Activated CD4-positive, alpha-beta T cell treated with anti-CD3 and anti-CD28 coated beads for 36 hours (primary cell): ENCODE data around the gene ZNF385B. TPM values are rescaled to one million over a fixed set of nuclear protein-coding genes. Genes with fewer than 3 reads are reported as not detected.
"Not testable (repeated sequence)": the region's sequence is repeated elsewhere in the genome, so short reads cannot be mapped to it uniquely, and the experiment has no call there.

ENCODE experiments used
- ATAC-seq: fragments of 200-7000 bp; cut with Tn5 transposase; one replicate; pipeline ENCODE4 v1.10.0; 2021; ENCODE audit warnings: mild to moderate bottlenecking, moderate library complexity
- CTCF ChIA-PET: fragments of 350-600 bp; sonication (Branson Sonifier 250); formaldehyde crosslinking; loops from one replicate; lab custom pipeline; 2021; ENCODE audit warnings: antibody characterized with exemption; lab: Charles Lee
- POLR2A ChIA-PET: fragments of 350-600 bp; sonication (Branson Sonifier 250); formaldehyde crosslinking; loops from one replicate; lab custom pipeline; 2021; ENCODE audit warnings: antibody characterized with exemption, inconsistent platforms; lab: Charles Lee
- DNase-seq: peaks from one replicate; pipeline ENCODE4 v3.0.0-alpha.2; 2020
- H3K27ac Mint-ChIP-seq: one replicate; pipeline ENCODE4 v1.8.0; 2021; ENCODE audit warnings: mixed read lengths
- H3K27me3 Mint-ChIP-seq: one replicate; pipeline ENCODE4 v1.8.0; 2021; ENCODE audit warnings: mixed read lengths
- H3K36me3 Mint-ChIP-seq: one replicate; pipeline ENCODE4 v1.8.0; 2021; ENCODE audit warnings: low read depth, mixed read lengths
- H3K4me1 Mint-ChIP-seq: one replicate; pipeline ENCODE4 v1.8.0; 2021; ENCODE audit warnings: mixed read lengths
- H3K4me3 Mint-ChIP-seq: one replicate; pipeline ENCODE4 v1.8.0; 2021; ENCODE audit warnings: mild to moderate bottlenecking, moderate library complexity, mixed read lengths
- H3K9me3 Mint-ChIP-seq: one replicate; pipeline ENCODE4 v1.8.0; 2021; ENCODE audit warnings: low read depth, mixed read lengths
- intact Hi-C, 2 experiments: fragments of 100-400 bp; cut with DNase I in 1 of 2; cut with micrococcal nuclease in 1 of 2; formaldehyde crosslinking; loops; one replicate each; pipeline versions ENCODE4 v1.14.2 to v1.15.1; 2022 to 2024; cut with DNase I, micrococcal nuclease
- total RNA-seq, 2 experiments: library from RNA; stranded (reverse); gene quantifications; one replicate each; pipeline ENCODE4 v1.2.3, GENCODE V29; 2021

Gene ZNF385B
- total RNA-seq, 2 experiments from 2014 or later, result not detected

DNA sequence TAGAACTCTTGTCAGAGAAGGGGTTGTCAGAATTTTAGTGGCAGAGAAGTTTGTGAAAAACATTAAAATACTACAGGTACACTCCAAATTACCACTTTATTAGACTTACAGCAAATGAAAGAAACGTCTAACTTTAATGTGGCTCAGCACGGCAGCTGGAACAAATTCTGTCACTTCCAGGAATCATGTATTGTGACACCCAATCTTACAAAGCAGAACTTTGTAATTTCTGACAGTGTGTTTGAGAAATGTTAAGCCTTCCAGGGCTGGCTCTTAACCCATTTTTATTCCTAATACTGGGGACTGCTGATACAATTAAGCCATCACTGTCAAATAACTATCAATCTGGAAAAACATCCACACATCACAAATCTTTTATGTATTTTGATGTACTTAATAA lies 216.4 kb downstream of the ZNF385B start:
- DNase-seq (no peak), ATAC-seq (no peak)
- H3K4me3 Mint-ChIP-seq, result no peak overlapping the region
- no peaks in the 10 kb centered on the region for H3K4me1 Mint-ChIP-seq
- CTCF ChIA-PET, result no interaction called here
- no peaks in the 10 kb centered on the region for H3K36me3 Mint-ChIP-seq
- no peaks in the 10 kb centered on the region for H3K9me3 Mint-ChIP-seq
- POLR2A ChIA-PET, result no interaction called here
- H3K27me3 Mint-ChIP-seq, result peaks cover 6% of the 10 kb centered on the region
- no peak overlapping the region for H3K27ac Mint-ChIP-seq
- intact Hi-C loops, result no loop called here

DNA sequence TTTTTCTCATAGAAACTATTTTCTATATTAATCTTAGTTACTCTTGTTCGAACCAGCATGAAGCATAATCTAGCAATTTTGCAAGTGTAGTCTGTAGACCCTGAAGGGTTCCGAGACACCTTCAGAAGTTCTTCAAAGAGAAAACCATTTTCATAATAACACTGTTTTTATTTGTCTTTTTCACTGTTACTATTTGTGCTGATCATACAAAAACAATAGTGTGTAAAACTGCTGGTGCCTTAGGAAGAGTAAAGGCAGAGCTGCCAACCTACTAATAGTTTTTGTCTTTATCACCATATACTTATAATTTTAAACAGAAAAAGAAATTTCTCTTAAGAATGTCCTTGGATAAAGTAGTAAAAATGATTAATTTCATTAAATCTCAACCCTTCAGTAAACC lies 218.9 kb downstream of the ZNF385B start:
- intact Hi-C loops, result no loop called here
- Mint-ChIP-seq H3K4me3 (no peak overlapping the region), H3K27me3 (peaks cover 2% of the 10 kb centered on the region), H3K36me3 (no peaks in the 10 kb centered on the region), H3K4me1 (no peaks in the 10 kb centered on the region), H3K27ac (no peak overlapping the region), H3K9me3 (no peaks in the 10 kb centered on the region)
- no peak for ATAC-seq
- ChIA-PET CTCF (interaction anchor here (1.0 kb wide), 1 partner anchor 9 kb away, joined by 3 read pairs; no protein-coding TSS in a partner anchor), POLR2A (no interaction called here)
- no peak for DNase-seq

- POLR2A ChIA-PET, result no interaction called here
- peaks cover 2% of the 10 kb centered on the region for H3K27me3 Mint-ChIP-seq
These were observed 224.4 kb downstream of the ZNF385B start for GRCh38 chr2:179636995-179637394.

DNA sequence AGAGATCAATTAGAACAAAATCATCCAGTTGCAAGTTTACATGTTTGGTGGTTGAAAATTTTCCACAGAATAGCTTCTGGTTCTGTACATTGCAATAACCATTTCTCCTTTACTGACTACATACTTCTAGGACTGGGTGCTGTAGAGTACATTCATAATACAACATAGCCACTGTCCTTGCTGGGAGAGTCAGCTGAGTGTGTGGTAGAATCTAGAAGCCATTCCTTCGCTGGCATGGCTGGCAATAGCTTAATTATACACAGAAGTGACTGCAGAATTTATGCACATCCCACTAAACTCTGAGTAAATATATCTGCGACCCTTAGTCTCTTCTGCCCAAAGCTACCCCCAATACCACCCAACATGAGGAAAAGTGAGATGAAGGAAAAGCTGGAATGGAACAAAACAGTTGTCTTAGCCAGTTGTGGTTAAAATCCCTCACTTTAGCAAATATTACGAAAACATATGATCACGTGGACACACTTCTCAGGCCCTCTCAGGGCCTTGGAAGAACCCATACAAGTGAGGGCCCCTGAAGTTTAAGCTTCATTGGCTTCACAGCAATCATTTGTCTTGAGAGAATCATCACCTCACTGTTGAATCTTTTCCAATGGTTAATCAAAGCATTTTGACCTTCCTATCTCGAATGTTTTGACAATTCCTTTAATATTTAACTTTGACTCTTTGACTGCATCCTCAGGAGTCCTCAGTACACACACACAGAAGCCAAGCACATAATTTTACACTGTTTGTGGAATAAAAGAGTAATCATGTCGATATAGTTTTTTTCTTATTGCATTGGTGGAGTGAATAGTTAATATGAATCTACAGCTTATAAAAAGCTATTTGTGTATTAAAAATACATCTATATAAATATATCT lies 225.1 kb downstream of the ZNF385B start:
- ChIA-PET POLR2A (no interaction called here), CTCF (no interaction called here)
- no peak overlapping the region for H3K27ac Mint-ChIP-seq
- no peaks in the 10 kb centered on the region for H3K9me3 Mint-ChIP-seq
- ATAC-seq, result no peak
- peaks cover 2% of the 10 kb centered on the region for H3K27me3 Mint-ChIP-seq
- no peaks in the 10 kb centered on the region for H3K36me3 Mint-ChIP-seq
- no peaks in the 10 kb centered on the region for H3K4me1 Mint-ChIP-seq
- no peak for DNase-seq
- H3K4me3 Mint-ChIP-seq, result no peak overlapping the region
- intact Hi-C loops, result no loop called here

More at GRCh38 chr2:179636995-179637394, 224.4 kb downstream of the ZNF385B start:
- Mint-ChIP-seq H3K27ac (no peak overlapping the region), H3K4me3 (no peak overlapping the region), H3K4me1 (no peaks in the 10 kb centered on the region), H3K36me3 (no peaks in the 10 kb centered on the region), H3K9me3 (no peaks in the 10 kb centered on the region)
- DNase-seq, result no peak
- CTCF ChIA-PET, result no interaction called here
- intact Hi-C loops, result no loop called here
- no peak for ATAC-seq

DNA sequence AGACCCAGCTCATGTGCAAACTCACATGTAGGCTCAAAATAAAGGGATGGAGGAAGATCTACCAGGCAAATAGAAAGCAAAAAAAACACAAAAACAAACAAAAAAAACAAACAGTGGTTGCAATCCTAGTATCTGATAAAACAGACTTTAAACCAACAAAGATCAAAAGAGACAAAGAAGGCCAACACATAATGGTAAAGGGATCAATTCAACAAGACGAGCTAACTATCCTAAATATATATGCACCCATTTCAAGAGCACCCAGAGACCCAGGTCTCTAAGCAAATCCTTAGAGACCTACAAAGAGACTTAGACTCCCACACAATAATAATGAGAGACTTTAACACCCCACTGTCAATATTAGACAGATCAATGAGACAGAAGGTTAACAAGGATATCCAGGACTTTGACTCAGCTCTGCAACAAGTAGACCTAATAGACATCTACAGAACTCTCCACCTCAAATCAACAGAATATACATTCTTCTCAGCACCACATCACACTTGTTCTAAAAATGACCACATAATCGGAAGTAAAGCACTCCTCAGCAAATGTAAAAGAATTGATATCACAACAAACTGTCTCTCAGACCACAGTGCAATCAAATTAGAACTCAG lies 229.5 kb downstream of the ZNF385B start:
- H3K4me1 Mint-ChIP-seq, H3K4me3 Mint-ChIP-seq, H3K9me3 Mint-ChIP-seq, H3K36me3 Mint-ChIP-seq, intact Hi-C loops, POLR2A ChIA-PET, CTCF ChIA-PET, DNase-seq, ATAC-seq, H3K27me3 Mint-ChIP-seq, H3K27ac Mint-ChIP-seq: not testable (repeated sequence)

- H3K27ac Mint-ChIP-seq, H3K36me3 Mint-ChIP-seq, DNase-seq, H3K4me1 Mint-ChIP-seq, H3K27me3 Mint-ChIP-seq, H3K4me3 Mint-ChIP-seq, ATAC-seq, POLR2A ChIA-PET, intact Hi-C loops, CTCF ChIA-PET, H3K9me3 Mint-ChIP-seq: not testable (repeated sequence)
These were observed 231.6 kb downstream of the ZNF385B start for GRCh38 chr2:179629776-179630175.

GRCh38 chr2:179626261-179626660 lies 235.2 kb downstream of the ZNF385B start:
- ATAC-seq (no peak), DNase-seq (no peak)
- no peaks in the 10 kb centered on the region for H3K4me1 Mint-ChIP-seq
- no peaks in the 10 kb centered on the region for H3K9me3 Mint-ChIP-seq
- H3K27ac Mint-ChIP-seq, result no peak overlapping the region
- no peaks in the 10 kb centered on the region for H3K36me3 Mint-ChIP-seq
- ChIA-PET POLR2A (no interaction called here), CTCF (no interaction called here)
- peaks cover 2% of the 10 kb centered on the region for H3K27me3 Mint-ChIP-seq
- H3K4me3 Mint-ChIP-seq, result no peak overlapping the region
- intact Hi-C loops, result no loop called here

DNA sequence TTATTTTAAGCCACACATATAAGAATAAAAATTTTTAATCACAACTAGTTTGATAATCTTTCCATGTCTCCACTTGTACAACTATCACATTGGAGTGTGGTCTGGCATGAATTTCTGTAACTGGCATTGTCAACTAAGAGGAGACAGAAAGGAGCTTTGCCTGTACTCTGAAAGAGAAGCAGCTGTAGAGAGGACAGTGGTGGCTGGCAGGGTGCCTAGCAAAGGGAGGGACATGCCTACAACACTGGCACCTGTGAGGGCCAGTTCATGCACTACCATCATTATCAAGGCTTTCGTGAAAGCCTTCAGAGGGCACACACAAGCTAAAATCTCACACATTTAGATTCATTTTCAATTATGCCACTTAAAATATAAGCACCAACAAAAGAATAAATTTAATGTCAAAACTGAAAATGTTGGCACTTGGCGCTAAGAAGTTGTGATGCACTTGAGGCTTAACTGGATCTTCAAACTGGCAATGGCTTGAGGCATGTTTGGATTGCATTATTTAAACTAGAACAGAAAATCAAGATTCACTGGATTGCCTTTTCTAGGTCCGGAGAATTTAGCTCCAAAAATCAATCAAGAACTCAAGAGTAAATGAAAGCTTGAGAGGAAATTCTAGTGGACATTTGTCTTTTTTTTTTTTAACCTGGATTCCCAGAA lies 238.6 kb downstream of the ZNF385B start:
- DNase-seq, result no peak
- ChIA-PET CTCF (no interaction called here), POLR2A (no interaction called here)
- intact Hi-C loops, result no loop called here
- peaks cover 8% of the 10 kb centered on the region for H3K27me3 Mint-ChIP-seq
- H3K36me3 Mint-ChIP-seq, result no peaks in the 10 kb centered on the region
- H3K4me1 Mint-ChIP-seq, result no peaks in the 10 kb centered on the region
- no peaks in the 10 kb centered on the region for H3K9me3 Mint-ChIP-seq
- H3K4me3 Mint-ChIP-seq, result no peak overlapping the region
- no peak for ATAC-seq
- no peak overlapping the region for H3K27ac Mint-ChIP-seq

DNA sequence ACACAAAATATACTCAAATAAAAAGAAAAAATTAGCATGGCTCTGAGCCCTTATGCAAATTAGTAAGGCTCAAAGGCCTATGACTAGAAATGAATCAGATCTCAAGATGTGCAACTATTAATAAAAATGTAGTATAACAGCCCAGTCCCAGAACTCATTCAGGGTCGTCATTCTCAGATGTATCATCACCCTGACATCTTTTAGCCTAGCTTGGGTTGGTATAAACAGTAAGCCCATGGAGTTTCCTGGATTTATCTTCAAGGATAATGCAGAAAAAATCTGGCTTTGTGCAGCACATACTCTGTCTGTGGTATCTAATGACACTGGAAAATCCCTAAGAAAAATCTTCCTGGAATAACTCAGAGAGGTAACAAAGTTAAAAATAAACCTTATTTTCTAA lies 239.3 kb downstream of the ZNF385B start:
- H3K36me3 Mint-ChIP-seq, result no peaks in the 10 kb centered on the region

DNA sequence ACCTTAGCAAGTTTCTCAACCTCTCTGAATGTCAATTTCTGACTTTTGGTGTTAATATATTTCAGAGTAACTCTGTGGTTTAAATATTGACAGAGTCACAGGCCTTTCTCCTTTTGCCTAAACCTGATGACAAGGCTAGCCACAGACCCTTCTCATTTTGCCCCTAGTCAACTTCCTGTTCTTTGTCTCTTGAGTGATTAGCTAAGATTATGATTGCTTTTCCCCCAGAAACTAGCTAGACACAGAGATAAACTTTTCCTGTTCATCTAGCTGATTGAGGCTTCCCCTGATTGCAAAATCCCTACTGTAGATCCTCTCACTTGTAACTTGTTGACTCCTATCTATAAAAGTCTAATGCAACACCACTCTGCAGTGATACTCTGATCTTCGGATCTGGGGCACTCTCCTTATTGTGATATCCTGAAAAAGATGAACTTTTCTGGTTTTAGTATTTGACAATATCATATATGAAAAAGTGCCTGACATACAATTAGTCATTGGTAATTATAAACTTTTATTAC lies 241.4 kb downstream of the ZNF385B start:
- POLR2A ChIA-PET, result no interaction called here
- intact Hi-C loops, result no loop called here

More for the DNA sequence above, 239.3 kb downstream of the ZNF385B start:
- intact Hi-C loops, result no loop called here
- no peaks in the 10 kb centered on the region for H3K9me3 Mint-ChIP-seq
- no peak overlapping the region for H3K4me3 Mint-ChIP-seq
- ATAC-seq (no peak), DNase-seq (no peak)
- CTCF ChIA-PET, result no interaction called here
- no peak overlapping the region for H3K27ac Mint-ChIP-seq
- no peaks in the 10 kb centered on the region for H3K4me1 Mint-ChIP-seq
- peaks cover 8% of the 10 kb centered on the region for H3K27me3 Mint-ChIP-seq
- POLR2A ChIA-PET, result no interaction called here

GRCh38 chr2:179614121-179614520 lies 247.3 kb downstream of the ZNF385B start:
- no peaks in the 10 kb centered on the region for H3K9me3 Mint-ChIP-seq
- intact Hi-C loops, result no loop called here
- no peak overlapping the region for H3K4me3 Mint-ChIP-seq
- H3K4me1 Mint-ChIP-seq, result no peaks in the 10 kb centered on the region
- H3K27ac Mint-ChIP-seq, result no peak overlapping the region
- DNase-seq, result no peak
- no peak for ATAC-seq
- H3K27me3 Mint-ChIP-seq, result peaks cover 8% of the 10 kb centered on the region
- no peaks in the 10 kb centered on the region for H3K36me3 Mint-ChIP-seq
- CTCF ChIA-PET, result no interaction called here
- POLR2A ChIA-PET, result no interaction called here

More for the DNA sequence above, 241.4 kb downstream of the ZNF385B start:
- H3K4me1 Mint-ChIP-seq, result no peaks in the 10 kb centered on the region
- H3K36me3 Mint-ChIP-seq, result no peaks in the 10 kb centered on the region
- ATAC-seq, result no peak
- no peak overlapping the region for H3K27ac Mint-ChIP-seq
- peaks cover 8% of the 10 kb centered on the region for H3K27me3 Mint-ChIP-seq
- DNase-seq, result no peak
- CTCF ChIA-PET, result no interaction called here
- H3K9me3 Mint-ChIP-seq, result no peaks in the 10 kb centered on the region
- no peak overlapping the region for H3K4me3 Mint-ChIP-seq
